Upper lobe of left lung (tissue), 6 donors: ENCODE results near the gene PRDM12. TPM values are rescaled to one million over a fixed set of nuclear protein-coding genes. Genes with fewer than 3 reads are reported as not detected.
A peak's percentile ranks its signal among the peaks of the same experiment; 100 is the strongest.

Source experiments
- ATAC-seq, 2 donors: fragments of 200-7000 bp; cut with Tn5 transposase; one replicate each; pipeline ENCODE4 v1.9.1; 2022; ENCODE audit warnings: mild to moderate bottlenecking in 2 of 2, moderate library complexity in 2 of 2; ENCODE audit not compliant: low FRiP score in 2 of 2
- DNase-seq, 2 donors: peaks; one replicate each; pipeline ENCODE4 v3.0.0-alpha.2; 2019 to 2020
- H3K27ac ChIP-seq, 4 donors: fragments of 200-600 bp; sonication (generic); one replicate each; pipeline ENCODE4 v1.5.1; 2016 to 2019
- H3K27me3 ChIP-seq, 4 donors: fragments of 200-600 bp; sonication (generic); one replicate each; pipeline ENCODE4 v1.5.1; 2017 to 2019
- H3K36me3 ChIP-seq, 4 donors: fragments of 200-600 bp; sonication (generic); one replicate each; pipeline ENCODE4 v1.5.1; 2016 to 2019
- H3K4me1 ChIP-seq, 4 donors: fragments of 200-600 bp; sonication (generic); one replicate each; pipeline ENCODE4 v1.5.1; 2018 to 2019
- H3K4me3 ChIP-seq, 4 donors: fragments of 200-600 bp; sonication (generic); one replicate each; pipeline ENCODE4 v1.5.1; 2017 to 2019; ENCODE audit warnings: mild to moderate bottlenecking in 2 of 4, moderate library complexity in 1 of 4
- H3K9me3 ChIP-seq, 4 donors: fragments of 200-600 bp; sonication (generic); one replicate each; pipeline ENCODE4 v1.5.1; 2018 to 2019
- EP300 ChIP-seq, 4 donors: sonication (generic); formaldehyde crosslinking; IDR thresholded peaks; one replicate each; pipeline ENCODE4 v1.5.1; 2017; ENCODE audit warnings: antibody characterized with exemption in 4 of 4, control low read depth in 2 of 4
- POLR2A ChIP-seq, 4 donors: fragments of 450-650 bp; IDR thresholded peaks; one replicate each; pipeline ENCODE4 v1.5.1; 2016 to 2017; ENCODE audit warnings: antibody characterized with exemption in 4 of 4, mild to moderate bottlenecking in 2 of 4
- POLR2AphosphoS5 ChIP-seq, 2 donors: sonication (generic); formaldehyde crosslinking; IDR thresholded peaks; one replicate each; pipeline ENCODE4 v1.5.1; 2017; ENCODE audit warnings: antibody characterized with exemption in 2 of 2
- WGBS, 2 donors: methylation state at CpG; one replicate each; pipeline ENCODE4 v1.1.5; 2017 to 2018; 5-methylcytosine and 5-hydroxymethylcytosine counted together
- total RNA-seq, 6 donors: library from RNA; depleted of rRNA in 4 of 6; stranded (reverse); fragments of >200 nt in 4 of 6; gene quantifications; one replicate each; pipeline versions ENCODE4 v1.1.0 to v1.2.1, GENCODE V29; 2016 to 2021
- TF ChIP-seq, protein P1 (sequence below), 6 experiments: fragments of 450-650 bp in 4 of 6; fragments of 200-600 bp in 2 of 6; sonication (generic) in 2 of 6; IDR thresholded peaks; one replicate each; pipeline ENCODE4 v1.5.1; 2016 to 2019; ENCODE audit warnings: antibody characterized with exemption in 6 of 6
- donor health status: DM: no; HTN: no; CAD: no; lungs with moderate emphysema.
- donor health status: DM: no; HTN: yes; CAD: no; lungs with severe emphysema.

The PRDM12 gene
- total RNA-seq, 6 donors from 2014 or later = 0.10 TPM; not detected in 5

DNA sequence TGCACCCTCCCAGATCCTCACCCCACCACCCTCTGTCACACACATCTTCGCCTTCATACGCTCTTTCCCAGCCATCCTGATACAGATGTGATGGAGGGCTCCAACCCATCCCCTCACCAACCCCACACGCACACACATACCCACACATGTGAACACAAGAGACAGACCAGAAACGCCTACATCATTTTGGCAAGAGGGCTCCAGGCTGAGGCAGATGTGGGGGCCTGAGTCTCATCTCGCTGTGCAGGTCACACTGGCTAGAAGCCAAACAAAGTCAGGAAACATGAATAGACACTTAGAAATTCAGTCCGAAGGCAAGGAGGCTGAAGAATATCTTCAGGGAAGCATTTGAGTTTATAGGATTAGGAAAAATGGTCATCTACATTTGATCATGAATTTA is 6.2 kb downstream of the PRDM12 start:
- DNase-seq = no peak
- H3K27ac ChIP-seq = no peak overlapping the region
- no peak for ATAC-seq
- H3K27me3 ChIP-seq = peaks cover 0 to 27% (median 7%) of the 10 kb centered on the region in 4 donors
- TF ChIP-seq POLR2AphosphoS5 (IDR thresholded peaks at IDR 0.05) (no peak), EP300 (IDR thresholded peaks at IDR 0.05) (no peak), POLR2A (IDR thresholded peaks at IDR 0.05) (no peak)
- TF ChIP-seq, protein P1, sequence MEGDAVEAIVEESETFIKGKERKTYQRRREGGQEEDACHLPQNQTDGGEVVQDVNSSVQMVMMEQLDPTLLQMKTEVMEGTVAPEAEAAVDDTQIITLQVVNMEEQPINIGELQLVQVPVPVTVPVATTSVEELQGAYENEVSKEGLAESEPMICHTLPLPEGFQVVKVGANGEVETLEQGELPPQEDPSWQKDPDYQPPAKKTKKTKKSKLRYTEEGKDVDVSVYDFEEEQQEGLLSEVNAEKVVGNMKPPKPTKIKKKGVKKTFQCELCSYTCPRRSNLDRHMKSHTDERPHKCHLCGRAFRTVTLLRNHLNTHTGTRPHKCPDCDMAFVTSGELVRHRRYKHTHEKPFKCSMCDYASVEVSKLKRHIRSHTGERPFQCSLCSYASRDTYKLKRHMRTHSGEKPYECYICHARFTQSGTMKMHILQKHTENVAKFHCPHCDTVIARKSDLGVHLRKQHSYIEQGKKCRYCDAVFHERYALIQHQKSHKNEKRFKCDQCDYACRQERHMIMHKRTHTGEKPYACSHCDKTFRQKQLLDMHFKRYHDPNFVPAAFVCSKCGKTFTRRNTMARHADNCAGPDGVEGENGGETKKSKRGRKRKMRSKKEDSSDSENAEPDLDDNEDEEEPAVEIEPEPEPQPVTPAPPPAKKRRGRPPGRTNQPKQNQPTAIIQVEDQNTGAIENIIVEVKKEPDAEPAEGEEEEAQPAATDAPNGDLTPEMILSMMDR (IDR thresholded peaks at IDR 0.05) = no peak
- WGBS, 2 donors = 77 to 81% methylated on average over 6 of the region's 6 CpGs
- H3K9me3 ChIP-seq = no peaks in the 10 kb centered on the region
- peaks cover 5 to 16% (median 11%) of the 10 kb centered on the region in 4 donors for H3K4me1 ChIP-seq
- no peaks in the 10 kb centered on the region for H3K36me3 ChIP-seq
- no peak overlapping the region for H3K4me3 ChIP-seq

DNA sequence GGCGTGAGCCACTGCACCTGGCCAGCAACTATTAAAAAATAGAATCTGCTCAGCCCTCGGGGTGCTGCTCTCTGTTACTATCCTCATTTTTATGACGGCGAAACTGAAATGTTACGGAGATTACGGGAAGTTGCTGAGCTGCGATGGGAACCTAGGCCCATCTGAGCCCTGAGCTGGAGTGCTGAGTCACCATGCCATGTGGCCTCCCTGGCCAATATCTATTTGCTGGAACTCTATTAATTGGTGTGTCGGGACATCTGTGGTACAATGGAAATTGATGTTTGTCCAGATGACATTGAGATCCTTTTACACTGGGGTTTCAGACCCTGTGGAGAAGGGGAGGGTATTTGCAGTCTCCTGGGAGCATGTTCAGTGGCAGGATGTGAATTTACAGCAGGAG is 8.1 kb downstream of the PRDM12 start:
- Histone ChIP-seq H3K36me3 (no peaks in the 10 kb centered on the region), H3K4me1 (no peaks in the 10 kb centered on the region), H3K27ac (no peak overlapping the region), H3K4me3 (no peak overlapping the region), H3K27me3 (peaks cover 0 to 10% (median 0%) of the 10 kb centered on the region in 4 donors), H3K9me3 (no peaks in the 10 kb centered on the region)
- TF ChIP-seq, protein P1 (IDR thresholded peaks at IDR 0.05) = no peak
- no peak for TF ChIP-seq POLR2A (IDR thresholded peaks at IDR 0.05)
- no peak for TF ChIP-seq EP300 (IDR thresholded peaks at IDR 0.05)
- TF ChIP-seq POLR2AphosphoS5 (IDR thresholded peaks at IDR 0.05) = no peak
- ATAC-seq (no peak), DNase-seq (no peak)
- WGBS, 2 donors = 91% methylated on average over 8 of the region's 8 CpGs

DNA sequence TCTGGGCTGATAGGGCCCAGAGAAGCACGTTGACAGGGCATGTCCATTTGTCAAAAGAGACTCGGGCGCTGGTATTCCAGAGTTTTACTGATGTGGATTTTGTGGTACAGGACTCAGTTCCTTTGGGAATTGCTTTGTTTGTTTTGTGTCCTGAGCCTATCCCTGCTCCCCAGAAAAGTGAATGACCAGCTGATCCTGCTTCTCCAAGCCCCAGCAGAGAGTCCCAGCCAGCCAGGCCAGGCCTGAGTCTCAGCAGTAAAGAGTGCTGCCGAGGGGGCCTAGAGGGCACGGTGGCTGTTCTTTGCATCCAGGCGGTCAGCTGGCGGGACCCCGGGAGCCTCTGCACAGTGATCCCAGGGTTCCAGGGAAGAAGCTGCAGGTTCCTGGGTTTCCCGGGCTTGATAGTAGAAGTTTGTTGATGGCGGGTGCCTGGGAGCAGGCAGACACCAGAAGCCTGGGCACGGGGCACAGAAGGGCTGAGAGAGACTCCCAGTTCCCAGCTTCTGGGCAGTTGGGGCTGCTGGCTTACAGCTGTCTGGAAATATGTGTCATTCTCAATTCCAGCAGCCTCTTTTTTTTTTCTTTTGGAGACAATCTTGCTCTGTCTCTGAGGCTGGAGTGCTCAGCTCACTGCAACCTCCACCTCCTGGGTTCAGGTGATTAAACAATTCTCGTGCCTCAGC is 8.7 kb downstream of the PRDM12 start:
- DNase-seq (peak in 1 of 2 donors; percentile 33), ATAC-seq (no peak)
- WGBS, 2 donors = 80 to 85% methylated on average over 10 to 12 of the region's 12 CpGs
- Histone ChIP-seq H3K9me3 (no peaks in the 10 kb centered on the region), H3K27me3 (peaks cover 0 to 4% (median 0%) of the 10 kb centered on the region in 4 donors), H3K4me3 (no peak overlapping the region), H3K36me3 (no peaks in the 10 kb centered on the region), H3K4me1 (no peaks in the 10 kb centered on the region), H3K27ac (no peak overlapping the region)
- TF ChIP-seq EP300 (IDR thresholded peaks at IDR 0.05) (no peak), POLR2A (IDR thresholded peaks at IDR 0.05) (no peak), POLR2AphosphoS5 (IDR thresholded peaks at IDR 0.05) (no peak)
- TF ChIP-seq, protein P1 (IDR thresholded peaks at IDR 0.05) = no peak

DNA sequence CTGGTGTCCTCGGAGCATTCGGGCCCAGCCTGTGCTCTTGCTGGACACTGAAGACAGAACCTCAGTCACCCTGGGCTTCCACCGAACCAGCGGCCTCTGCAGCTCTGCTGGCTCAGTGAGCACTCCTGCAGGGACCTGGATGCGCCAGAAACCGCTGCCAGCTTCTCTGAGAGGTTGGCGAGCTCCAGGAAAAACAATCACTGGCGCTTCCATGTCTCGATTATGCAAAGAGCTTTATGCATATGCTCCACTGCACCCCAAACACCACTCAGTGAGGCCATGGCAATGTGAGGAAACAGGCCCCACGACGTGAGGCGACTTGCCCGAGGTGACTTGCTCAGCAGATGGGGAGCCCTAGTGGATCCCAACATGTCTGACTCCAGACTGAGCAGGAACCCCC is 11.0 kb downstream of the PRDM12 start:
- WGBS, 2 donors = 84 to 86% methylated on average over 6 to 13 of the region's 13 CpGs
- H3K4me3 ChIP-seq = no peak overlapping the region
- no peaks in the 10 kb centered on the region for H3K36me3 ChIP-seq
- no peaks in the 10 kb centered on the region for H3K9me3 ChIP-seq
- TF ChIP-seq POLR2AphosphoS5 (IDR thresholded peaks at IDR 0.05) (no peak), POLR2A (IDR thresholded peaks at IDR 0.05) (no peak), EP300 (IDR thresholded peaks at IDR 0.05) (no peak)
- TF ChIP-seq, protein P1 (IDR thresholded peaks at IDR 0.05) = no peak
- ATAC-seq (no peak), DNase-seq (no peak)
- H3K4me1 ChIP-seq = no peaks in the 10 kb centered on the region
- no peaks in the 10 kb centered on the region for H3K27me3 ChIP-seq
- no peak overlapping the region for H3K27ac ChIP-seq

DNA sequence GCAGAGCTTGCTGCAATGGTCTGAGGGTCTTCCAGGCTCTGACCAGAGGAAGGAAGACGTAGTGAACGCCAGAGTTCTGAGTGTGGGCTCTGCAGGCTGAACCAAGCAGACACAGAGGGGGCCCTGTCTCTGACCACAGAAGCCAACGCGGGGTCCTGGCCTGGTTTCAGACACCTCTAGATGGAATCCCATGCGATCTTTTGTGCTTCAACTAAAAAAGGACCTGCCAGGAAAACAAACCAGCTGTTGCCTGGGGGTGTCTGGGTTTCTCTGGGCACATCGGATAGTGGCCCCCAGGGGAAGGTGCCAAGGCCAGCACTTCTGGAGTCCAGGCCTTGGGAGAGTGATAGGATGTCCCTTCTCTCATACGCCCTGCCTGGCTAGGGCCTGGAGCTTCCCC is 12.9 kb downstream of the PRDM12 start:
- no peak for ATAC-seq

More for the DNA sequence above, 12.9 kb downstream of the PRDM12 start:
- 60 to 77% methylated on average over 7 of the region's 7 CpGs for WGBS, 2 donors
- no peaks in the 10 kb centered on the region for H3K36me3 ChIP-seq
- TF ChIP-seq POLR2A (IDR thresholded peaks at IDR 0.05) (no peak), EP300 (IDR thresholded peaks at IDR 0.05) (no peak), POLR2AphosphoS5 (IDR thresholded peaks at IDR 0.05) (no peak)
- TF ChIP-seq, protein P1 (IDR thresholded peaks at IDR 0.05) = no peak
- H3K27ac ChIP-seq = no peak overlapping the region
- no peak for DNase-seq
- H3K4me1 ChIP-seq = peaks cover 11 to 15% (median 12%) of the 10 kb centered on the region in 4 donors
- H3K4me3 ChIP-seq = no peak overlapping the region
- no peaks in the 10 kb centered on the region for H3K9me3 ChIP-seq
- H3K27me3 ChIP-seq = peaks cover 0 to 5% (median 0%) of the 10 kb centered on the region in 4 donors
